WERI-Rb-1 (cell line): Measurements from ENCODE around the gene RASSF10.

ENCODE experiments used
- DNase-seq: peaks from one replicate; pipeline ENCODE4 v3.0.0-alpha.2; 2020
- H3K27ac ChIP-seq: fragments of 250-450 bp; sonication (Bioruptor Pico); 2 replicates; pipeline ENCODE4 v1.5.1; 2020; ENCODE audit warnings: mild to moderate bottlenecking, moderate library complexity
- H3K27me3 ChIP-seq: fragments of 250-450 bp; sonication (Bioruptor Pico); 2 replicates; pipeline ENCODE4 v1.5.1; 2021; ENCODE audit warnings: mild to moderate bottlenecking, low read depth, moderate library complexity; ENCODE audit not compliant: insufficient read depth, severe bottlenecking
- H3K36me3 ChIP-seq: fragments of 250-450 bp; sonication (Bioruptor Pico); 2 replicates; pipeline ENCODE4 v1.5.1; 2020; ENCODE audit warnings: mild to moderate bottlenecking, moderate library complexity
- H3K4me3 ChIP-seq: 2 replicates; pipeline ENCODE4 v1.5.1; 2011; ENCODE audit warnings: low read depth, mild to moderate bottlenecking, control low read depth, low read length
- H3K9me3 ChIP-seq: fragments of 250-450 bp; sonication (Bioruptor Pico); 2 replicates; pipeline ENCODE4 v1.5.1; 2021; ENCODE audit warnings: mild to moderate bottlenecking, moderate library complexity; ENCODE audit not compliant: severe bottlenecking
- TF ChIP-seq, protein P1 (sequence below): IDR thresholded peaks from 2 replicates; pipeline ENCODE4 v1.5.1; 2011; ENCODE audit warnings: low read depth, mild to moderate bottlenecking, control low read depth, inconsistent platforms, low read length

Gene RASSF10

DNA sequence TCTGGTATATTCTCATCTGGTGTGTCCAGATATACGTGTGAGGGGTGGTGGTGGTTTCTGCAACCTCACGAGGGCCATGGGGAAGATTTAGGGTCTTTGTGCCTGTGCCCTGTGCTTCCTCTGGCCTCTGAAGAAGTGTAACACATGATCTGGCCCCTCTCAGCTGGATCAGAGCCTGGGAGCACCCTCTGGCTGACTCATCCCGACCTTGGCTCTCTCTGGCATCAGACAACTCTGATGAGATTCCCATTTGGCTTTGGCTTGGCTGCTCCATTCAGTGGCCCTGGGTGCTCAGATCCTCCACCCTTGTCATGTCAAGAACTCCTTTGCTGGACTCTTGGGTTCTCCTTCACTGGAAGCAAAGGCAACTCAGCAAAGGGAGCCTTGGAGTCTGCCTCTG is 45.2 kb downstream of the RASSF10 start:
- TF ChIP-seq, protein P1, sequence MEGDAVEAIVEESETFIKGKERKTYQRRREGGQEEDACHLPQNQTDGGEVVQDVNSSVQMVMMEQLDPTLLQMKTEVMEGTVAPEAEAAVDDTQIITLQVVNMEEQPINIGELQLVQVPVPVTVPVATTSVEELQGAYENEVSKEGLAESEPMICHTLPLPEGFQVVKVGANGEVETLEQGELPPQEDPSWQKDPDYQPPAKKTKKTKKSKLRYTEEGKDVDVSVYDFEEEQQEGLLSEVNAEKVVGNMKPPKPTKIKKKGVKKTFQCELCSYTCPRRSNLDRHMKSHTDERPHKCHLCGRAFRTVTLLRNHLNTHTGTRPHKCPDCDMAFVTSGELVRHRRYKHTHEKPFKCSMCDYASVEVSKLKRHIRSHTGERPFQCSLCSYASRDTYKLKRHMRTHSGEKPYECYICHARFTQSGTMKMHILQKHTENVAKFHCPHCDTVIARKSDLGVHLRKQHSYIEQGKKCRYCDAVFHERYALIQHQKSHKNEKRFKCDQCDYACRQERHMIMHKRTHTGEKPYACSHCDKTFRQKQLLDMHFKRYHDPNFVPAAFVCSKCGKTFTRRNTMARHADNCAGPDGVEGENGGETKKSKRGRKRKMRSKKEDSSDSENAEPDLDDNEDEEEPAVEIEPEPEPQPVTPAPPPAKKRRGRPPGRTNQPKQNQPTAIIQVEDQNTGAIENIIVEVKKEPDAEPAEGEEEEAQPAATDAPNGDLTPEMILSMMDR = no peak
- DNase-seq = no peak
- no peaks in the 10 kb centered on the region for H3K36me3 ChIP-seq

DNA sequence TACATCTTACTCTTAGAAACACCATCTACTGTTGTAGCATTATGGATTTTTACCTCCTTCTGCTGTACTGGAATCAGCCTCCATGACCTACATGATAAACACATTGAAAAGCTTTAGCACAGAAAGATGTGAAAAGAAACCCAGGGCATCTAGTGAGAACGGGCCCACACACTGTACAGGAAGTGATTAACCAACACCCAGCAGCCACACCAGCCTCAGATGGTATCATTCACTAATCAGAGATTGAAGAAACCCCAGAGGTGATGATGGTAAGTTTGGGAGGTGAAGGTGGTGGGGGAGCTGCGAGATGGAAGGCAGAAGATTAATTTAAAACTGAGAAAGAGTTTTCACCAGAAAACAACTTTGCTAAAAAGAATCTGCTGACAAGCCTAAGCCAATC is 46.1 kb downstream of the RASSF10 start:
- H3K4me3 ChIP-seq = no peak overlapping the region
- H3K9me3 ChIP-seq = no peaks in the 10 kb centered on the region
- peaks cover 44% of the 10 kb centered on the region for H3K27me3 ChIP-seq
- TF ChIP-seq, protein P1 = no peak
- DNase-seq = no peak
- no peak overlapping the region for H3K27ac ChIP-seq
- no peaks in the 10 kb centered on the region for H3K36me3 ChIP-seq

More for the DNA sequence above, 45.2 kb downstream of the RASSF10 start:
- Histone ChIP-seq H3K4me3 (no peak overlapping the region), H3K27me3 (peaks cover 49% of the 10 kb centered on the region), H3K27ac (no peak overlapping the region), H3K9me3 (peaks cover 3% of the 10 kb centered on the region)

DNA sequence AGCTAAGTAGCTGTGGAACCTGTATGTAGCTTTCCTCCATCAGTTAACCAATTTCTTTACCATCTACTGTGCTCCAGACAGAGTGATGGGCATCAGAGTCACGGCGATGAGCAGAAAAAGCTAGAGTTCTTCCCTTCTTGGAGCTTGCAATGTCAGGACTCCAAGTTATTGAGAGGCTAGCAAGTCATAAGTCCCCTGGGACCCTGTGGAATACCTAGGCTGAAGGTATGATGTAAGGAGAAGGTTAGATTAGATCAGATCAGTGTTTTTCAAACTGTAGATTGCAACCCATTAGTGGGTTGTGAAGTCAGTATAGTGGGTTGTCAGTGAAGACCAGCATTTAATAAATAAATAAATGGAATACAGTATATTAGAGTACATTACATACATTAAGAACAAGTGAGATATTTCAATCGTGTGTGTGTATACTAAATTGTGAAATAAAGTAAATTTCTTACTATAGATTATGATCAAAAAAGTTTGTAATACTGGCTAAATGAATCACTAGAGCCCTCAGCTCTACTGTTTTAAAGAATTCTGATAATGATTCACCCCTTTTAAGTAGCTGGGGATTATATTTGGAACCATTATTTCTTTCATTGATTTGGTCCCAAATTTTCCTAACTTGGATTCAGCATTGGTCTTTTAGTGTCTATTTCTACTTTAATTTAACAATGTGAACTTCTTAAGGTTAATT is 52.3 kb downstream of the RASSF10 start:
- H3K27ac ChIP-seq = no peak overlapping the region
- TF ChIP-seq, protein P1 = no peak
- H3K9me3 ChIP-seq = no peaks in the 10 kb centered on the region
- H3K27me3 ChIP-seq = peaks cover 20% of the 10 kb centered on the region
- no peak overlapping the region for H3K4me3 ChIP-seq
- DNase-seq = no peak
- no peaks in the 10 kb centered on the region for H3K36me3 ChIP-seq
